HG03520 (cell line): ENCODE measurements around the gene CCER1.
"Not testable (repeated sequence)": the region's sequence is repeated elsewhere in the genome, so short reads cannot be mapped to it uniquely, and the experiment has no call there.

Experiments used
- ATAC-seq: cut with Tn5 transposase; IDR thresholded peaks from one replicate; pipeline ENCODE4 v1.9.1; 2021; ENCODE audit warnings: mild to moderate bottlenecking, moderate library complexity; ENCODE audit not compliant: unreplicated experiment

Gene CCER1, protein sequence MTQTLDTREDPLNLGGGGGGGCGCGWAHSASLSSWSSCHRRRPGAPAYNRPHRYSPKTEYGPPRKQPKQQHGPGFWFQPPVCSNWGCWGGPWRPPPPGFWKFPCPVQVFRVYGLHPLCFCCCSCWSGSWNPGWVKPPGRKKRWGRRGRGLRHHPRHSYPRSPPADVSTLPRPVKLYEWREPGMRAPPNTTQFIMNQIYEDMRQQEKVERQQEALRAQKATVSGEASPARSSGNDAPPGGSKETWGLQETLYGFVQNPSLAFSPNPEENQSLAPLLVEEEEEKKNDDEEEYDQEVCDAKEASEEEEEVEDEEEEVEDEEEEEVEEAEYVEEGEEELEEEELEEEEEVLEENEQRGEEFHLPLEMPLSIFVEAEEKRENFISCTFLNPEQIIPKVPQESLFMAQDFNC

DNA sequence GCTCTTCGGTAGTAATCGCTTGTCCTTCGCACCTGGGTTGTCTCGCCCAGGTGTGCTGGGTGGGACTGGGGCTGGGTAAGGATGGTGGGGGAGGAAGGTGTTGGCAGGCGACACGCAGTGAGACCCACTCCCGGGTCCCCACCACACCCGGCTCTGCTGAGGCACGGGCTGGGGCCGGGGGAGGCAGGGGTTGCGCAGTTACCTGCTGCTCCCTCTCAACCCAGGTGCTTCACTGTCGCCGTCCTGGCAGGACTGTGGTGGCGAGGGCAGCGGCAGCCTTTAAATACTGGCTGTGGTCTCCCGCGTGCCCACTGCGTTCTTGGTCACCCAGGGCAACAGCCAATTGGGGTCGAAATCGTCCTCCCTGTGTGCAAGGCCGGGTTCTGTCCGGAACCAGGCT, at the start of gene CCER1:
TSS of gene CCER1 (minus strand) at position 256 of the 400 bp plus-strand sequence. CDS start 434 bp downstream, outside the sequence.
- no peak for ATAC-seq

DNA sequence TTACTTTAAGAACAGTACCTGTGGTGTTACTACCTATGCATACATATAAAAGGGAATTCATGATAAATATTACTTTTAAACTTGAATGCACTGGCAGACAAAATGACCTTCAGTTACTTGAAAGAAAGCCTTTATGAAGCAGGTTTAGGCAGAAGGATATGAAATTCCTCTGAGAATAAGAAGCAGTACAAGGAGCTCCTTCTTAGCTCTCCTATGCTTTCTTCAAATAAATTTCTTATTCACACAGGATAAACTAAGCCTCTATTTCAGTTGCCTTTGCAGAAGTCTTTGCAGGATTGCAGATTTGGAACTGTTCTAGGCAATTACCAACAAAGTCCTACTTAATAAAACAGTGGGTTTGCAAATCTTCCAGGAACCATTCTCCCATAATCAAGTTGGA, 48.8 kb upstream of the CCER1 start:
- no peak for ATAC-seq

DNA sequence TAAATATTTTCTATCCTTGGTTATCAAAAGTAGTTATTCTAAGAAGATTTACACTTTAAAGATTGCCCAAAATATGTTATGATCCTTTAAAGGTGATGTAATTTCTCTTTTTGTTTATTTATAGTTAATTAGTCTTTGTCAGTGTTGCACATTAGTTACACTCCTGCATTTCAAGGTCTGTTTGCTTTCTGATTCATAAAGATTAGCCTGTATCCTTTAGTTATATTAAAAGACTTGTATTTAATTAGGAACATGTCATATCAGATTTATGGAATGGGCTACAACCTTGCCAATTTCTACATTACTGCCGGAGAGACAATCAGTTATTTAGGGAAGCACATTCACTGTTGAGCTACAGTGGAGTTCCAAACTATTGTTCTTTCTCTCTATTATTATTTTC, 46.3 kb upstream of the CCER1 start:
- ATAC-seq: no peak

DNA sequence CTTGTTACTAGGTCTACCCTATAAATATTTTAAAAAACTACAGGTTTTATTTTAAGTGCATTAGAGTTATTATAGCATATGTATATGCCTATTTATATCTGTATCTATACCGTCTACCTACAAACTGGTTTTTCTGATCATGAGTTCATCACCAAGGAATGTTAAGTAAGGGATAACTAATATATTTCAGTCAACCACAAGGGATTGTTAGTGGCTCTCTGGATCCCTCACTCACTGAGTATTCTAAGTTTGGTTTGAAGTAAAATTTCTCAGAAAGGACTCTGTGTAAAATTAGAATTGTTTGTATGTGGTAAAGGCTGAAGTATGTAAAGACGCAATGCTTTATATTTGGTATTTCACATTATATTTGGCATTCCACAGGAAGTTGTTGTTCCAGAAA, 45.0 kb upstream of the CCER1 start:
- no peak for ATAC-seq

DNA sequence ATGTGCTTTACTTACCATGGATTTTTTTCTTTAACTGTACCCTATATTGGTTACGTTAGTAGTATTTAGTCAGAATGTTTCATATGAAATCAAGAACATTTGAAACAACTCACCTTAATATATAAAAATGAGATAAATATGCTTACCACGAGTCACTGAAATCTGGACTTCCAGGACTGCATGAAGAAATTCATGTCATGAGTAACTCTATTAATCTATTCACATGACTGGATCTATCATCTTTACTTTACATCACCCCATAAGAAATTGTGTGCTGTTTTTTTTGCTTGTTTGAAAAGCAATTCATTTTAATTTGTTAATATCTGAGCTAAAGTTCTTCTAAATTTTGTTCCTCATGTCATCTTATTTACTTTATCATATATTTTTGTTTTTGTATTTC, 44.6 kb upstream of the CCER1 start:
- ATAC-seq: no peak

DNA sequence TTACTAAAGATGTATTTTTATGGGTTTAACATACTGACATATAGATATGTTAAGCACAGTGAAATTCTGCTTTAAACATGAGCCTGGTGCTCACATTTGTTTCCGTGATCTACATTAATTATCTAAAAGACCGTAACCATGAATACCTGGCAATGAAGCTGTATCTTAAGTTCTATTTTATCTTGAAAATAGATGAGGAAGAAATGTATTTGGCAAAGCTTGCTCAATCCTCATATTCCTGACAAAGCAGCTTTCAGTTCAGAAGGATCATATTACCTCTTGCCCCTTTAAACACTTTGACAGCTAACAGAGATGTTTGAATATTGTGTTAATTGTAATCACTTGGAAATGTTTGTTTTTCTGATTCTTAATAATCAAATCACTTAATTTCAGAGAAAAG, 40.0 kb upstream of the CCER1 start:
- no peak for ATAC-seq

DNA sequence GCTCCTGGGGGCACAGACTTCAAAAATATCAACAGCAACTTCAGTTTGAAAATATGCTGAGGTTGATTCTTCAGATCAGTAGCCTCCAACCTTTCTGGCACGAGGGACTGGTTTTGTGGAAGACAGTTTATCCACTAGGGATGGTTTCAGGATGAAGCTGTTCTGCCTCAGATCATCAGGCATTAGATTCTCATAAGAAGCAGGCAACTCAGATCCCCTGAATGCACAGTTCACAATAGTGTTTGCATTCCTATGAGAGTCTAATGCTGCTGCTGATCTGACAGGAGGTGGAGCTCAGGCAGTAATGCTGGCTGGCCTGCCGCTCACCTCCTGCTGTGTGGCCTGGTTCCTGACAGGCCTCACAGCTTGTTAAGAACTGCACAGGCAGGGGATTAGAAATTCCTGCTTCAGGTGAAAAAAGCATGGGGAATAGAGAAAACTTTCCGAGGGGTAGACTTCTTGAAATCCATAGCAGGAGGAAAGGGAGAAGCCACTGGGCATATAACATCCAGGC, 37.0 kb upstream of the CCER1 start:
- no peak for ATAC-seq

DNA sequence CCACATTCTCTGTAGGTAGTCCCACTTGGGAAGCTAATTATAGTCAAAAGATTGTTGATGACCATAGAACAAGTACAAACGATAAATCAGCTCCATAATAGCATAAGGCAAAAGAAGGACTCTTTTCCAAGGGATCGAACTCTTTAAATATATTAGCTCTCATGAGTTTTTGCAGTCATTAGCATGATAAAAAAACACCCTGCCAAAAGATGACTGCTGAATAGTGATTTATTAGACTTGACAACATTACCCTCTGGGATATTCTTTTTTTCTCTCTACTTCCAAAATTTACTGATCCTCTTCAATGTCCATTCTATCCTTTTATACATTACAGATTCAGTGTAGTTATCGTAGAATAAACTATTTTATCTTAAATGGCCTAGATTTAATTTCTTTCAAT, 35.6 kb upstream of the CCER1 start:
- ATAC-seq: no peak

DNA sequence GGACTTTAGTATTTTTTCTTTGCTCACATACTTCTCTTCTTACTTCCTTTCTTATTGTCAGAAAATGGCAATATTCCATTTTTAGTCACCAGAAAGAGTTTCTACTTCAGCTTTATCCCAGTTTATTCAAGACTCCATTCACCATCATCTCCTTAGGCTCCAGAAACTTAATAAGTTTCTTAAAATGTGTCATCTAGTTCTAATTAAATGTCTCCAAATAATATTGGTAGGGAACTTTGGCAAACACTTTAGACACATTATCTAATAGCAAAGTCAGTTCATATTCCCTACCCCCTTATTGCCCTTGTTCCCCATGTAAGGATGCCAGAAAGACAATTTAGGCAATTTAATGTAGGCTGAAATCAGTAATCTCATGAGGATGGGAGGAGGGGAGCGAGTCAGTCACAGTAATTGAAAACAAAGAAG, 34.7 kb upstream of the CCER1 start:
- ATAC-seq: no peak

DNA sequence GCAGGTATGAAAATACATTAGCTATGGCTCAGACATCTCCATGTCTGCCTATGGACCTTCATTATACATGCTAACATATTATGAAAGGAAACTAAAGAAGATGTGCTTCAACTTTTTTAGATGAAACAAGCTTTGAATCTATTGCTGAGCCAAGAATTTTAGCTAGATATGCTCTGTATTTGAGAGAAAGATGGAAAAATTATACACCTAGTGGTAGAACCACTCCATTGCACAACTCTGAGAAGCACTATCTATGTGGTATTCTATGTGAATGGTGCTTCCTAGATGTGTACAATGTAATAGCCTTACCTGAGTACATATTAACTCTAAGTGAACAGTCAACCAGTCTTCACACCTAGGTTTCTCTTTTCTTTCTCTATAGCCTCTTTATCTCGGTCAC, 32.5 kb upstream of the CCER1 start:
- peak; percentile 63 for ATAC-seq

DNA sequence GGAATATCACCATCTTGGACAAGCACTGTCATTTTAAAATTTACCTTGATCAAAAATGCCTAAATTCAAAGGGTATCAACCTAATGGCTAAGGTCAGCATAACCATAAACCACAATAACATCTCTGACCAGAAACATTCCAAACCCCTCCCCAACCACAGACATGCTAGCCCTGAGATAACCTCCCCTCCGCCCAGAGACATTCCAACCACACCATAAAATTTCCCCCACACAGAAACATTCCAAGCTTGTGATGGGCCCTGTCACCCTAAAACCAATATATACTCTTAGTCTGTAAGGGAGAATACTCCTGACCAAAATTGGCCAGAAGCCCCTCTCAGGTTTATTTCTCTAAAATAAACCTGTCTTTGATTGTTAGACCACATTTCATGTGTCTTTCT, 32.1 kb upstream of the CCER1 start:
- ATAC-seq: no peak

DNA sequence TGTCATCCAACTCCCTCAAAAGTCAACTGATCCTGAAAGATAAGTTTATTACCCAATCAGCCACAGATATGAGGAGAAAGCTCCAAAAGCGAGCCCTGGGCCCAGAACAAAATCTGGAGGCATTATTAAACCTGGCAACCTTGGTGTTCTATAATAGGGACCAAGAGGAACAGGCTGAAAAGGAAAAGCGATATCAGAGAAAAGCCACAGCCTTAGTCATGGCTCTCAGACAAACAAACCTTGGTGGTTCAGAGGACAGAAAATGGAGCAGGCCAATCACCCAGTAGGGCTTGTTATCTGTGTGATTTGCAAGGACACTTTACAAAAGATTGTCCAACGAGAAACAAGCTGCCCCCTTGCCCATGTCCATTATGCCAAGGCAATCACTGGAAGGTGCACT, 30.4 kb upstream of the CCER1 start:
- ATAC-seq: not testable (repeated sequence)

DNA sequence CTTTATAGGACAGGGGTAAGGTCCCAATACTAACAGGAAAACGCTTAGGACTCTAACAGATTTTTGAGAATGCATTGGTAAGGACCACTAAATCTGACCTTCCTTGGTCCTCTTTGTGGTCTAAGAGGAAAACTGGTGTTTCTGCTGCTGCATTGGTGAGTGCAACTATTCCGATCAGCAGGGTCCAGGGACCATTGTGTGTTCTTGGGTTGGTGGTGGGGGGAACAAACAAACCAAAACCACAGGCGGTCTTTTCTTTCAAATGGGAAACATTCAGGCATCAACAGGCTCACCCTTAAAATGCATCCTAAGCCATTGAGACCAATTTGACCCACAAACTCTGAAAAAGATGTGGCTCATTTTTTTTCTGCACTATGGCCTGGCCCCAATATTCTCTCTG, 29.1 kb upstream of the CCER1 start:
- ATAC-seq: no peak

DNA sequence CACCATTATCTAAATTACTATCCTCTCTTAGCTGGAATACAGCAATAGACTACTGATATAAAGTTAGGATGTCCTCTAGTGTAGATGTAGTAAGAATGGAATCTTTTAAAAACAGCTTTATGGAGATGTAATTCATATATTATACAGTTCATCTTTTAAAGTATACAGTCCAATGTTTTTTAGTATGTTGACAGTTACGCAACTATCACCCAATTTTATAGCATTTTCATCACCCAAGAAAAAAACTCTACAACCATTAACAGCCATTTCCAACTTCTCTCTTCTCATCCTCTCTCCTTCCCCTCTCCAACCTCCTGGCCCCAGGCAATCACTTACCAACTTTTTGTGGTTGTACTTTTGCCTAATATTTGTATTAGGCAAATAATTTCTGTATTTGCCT, 27.2 kb upstream of the CCER1 start:
- ATAC-seq: no peak

DNA sequence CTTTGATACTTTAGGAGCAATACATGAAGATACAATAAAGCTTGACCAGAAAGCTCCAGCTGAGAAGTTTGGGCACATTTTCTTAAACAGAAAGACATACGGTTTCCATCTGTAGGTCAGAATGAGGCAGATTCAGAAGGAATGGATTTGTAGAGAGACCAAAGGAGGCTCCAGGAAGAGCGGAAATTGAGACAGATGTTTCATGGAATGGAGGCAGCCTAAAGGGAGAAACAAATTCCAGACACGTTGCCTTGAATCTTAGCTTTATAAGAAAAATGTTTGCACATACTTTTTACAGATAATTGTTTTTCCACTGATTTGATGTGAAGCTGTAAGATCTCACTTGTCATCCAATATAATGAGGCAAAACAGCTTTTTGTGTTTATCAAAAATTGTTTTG, 25.0 kb upstream of the CCER1 start:
- ATAC-seq: no peak

DNA sequence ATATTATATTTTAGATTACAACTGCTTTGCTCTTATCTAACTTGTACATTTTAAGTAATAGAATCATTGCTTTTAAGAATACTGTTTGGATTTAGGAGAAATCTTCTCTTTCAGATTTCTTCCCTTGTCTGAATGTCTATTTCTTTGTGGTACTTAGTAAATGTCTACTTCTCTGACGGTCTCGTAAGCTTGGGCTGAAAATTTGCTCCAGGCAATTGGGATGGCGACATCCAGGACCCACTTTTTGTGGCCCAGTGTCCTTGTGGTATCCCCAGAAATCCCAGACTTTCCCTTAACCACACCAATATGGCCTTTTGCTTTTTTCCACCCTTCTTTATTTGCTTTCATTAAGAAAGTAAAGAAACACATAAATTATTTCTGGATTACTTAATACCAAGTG, 24.0 kb upstream of the CCER1 start:
- no peak for ATAC-seq

DNA sequence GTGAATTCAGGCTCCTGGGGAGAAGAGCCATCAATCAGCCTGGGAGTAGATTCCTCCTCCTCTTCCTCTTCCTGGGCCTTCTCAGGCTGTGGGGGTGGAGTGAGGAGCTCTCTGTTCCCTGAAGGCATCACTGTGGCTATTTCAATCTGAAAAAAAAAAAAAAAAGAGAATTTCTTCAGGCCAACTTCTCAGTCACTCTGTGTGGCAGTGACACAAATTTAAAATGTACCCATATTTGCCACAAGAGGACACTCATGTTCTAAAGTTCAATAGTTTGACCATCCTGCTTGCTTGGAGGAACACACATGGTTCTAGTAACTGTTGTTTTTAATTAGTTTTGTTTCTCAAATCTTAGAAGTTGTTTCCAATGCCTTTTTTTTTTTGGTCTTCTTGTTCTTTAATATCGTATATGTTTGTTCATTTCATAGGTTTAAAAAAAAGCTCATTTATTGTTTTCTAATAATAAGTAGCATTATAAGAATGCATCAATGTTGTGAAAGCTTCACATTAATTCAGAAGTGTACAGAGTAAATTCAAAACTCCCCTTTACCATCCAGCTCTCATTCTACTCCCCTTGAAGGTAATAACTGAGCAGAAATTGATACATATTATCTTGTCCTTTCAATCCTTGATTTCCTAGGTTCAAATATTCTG, 23.3 kb upstream of the CCER1 start:
- peak; percentile 94 for ATAC-seq

DNA sequence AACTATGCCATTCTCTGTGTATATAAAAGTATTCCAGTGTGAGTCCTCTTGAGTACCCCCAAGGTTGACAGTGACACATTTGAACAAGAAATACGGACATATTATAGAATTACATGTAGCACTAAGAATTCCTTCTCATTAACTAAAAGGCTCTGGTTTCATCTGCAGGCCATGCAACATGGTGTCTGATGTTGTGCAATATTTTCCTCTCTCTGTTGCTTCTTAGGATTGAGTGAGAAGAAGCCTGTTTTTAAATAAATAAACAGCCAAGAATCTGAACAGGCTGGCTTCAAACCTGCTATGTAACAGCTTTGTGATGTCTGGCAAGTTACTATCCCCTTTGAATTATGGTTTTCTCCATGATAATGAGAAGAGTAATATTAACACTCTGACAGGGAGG, 22.2 kb upstream of the CCER1 start:
- no peak for ATAC-seq

DNA sequence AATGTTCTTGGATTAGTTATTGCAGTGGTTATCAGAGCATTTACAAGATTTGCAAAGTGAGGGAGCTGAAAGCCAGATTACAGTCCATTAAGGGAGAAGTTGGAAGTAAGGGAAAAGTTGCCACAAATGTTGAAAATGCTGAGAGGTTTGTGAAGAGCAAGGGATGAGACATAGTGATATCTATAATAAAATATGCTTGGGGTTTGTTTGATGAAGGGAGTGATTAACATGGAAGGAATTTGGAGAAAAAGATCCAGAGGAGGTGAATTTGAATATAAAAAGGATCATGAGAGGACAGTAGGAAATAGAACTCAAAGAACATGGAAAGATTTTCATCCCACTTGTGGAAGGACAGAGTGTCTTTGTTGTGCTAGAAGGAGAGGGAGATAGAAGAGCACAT, 19.3 kb upstream of the CCER1 start:
- ATAC-seq: no peak

DNA sequence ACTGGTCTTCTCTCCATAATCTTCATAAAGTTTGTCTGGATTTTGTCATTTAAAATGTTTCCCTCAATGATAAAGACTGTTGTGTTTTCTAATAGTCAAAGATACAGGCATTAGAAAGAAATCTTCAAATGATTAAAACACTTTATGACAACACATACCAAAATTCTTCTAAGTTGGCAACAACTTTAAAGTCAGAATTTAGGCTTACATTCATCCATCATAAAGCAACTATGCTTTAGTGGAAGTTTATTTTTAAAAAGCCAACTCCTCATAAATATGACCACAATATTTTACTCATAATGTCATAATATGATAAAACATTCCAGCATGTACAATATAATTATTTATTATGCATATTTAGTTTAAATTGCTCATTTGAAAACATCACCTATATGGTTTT, 17.2 kb upstream of the CCER1 start:
- ATAC-seq: no peak

DNA sequence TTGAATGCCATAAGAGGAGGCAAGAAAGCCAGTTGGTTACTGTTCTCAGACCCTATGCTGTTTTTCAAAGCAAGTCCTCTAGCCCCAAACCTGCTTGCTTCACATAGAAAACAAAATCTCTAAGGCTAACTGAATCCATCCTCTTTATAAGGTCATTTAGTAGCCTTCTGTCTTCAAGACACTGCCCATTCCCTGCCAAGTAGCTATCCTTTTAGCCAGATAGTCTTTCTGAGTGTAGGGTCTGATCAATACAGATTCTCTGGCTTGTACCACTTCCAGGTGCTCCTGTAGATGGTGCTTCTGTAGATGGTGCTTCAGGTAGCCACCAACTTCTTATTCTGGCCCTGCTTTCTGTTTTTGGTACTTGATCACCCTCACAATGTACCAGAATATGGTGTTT, 15.9 kb upstream of the CCER1 start:
- no peak for ATAC-seq

DNA sequence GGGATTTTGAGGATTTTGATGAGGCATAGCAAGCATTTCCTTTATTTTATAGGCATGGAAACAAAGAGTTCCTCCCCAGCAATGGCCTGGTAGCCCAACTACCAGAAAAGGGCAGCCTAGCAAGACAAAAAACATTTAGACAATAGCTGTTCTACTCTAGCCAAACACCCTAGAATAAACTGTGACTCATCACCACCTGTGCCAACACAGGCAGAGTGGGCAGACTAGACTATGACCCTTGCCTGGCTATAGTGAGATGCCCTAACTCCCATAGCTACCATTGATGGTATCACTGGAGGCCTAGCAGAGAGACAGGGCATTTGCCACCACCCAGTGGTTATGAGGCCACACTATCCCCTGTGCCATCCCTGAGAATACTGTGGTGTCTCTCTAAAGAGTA, 15.5 kb upstream of the CCER1 start:
- ATAC-seq: no peak
